KOPT-K1 (cell line): Measurements from ENCODE around the gene STK11.

Source experiments
- H3K27ac ChIP-seq: fragments of 200-600 bp; sonication (generic); 2 replicates; pipeline ENCODE4 v1.5.1; 2016; ENCODE audit warnings: antibody characterized with exemption, mild to moderate bottlenecking, low read depth, low read length; ENCODE audit not compliant: poor library complexity, severe bottlenecking
- H3K36me3 ChIP-seq: fragments of 200-600 bp; sonication (generic); 2 replicates; pipeline ENCODE4 v1.5.1; 2017; ENCODE audit warnings: antibody characterized with exemption, mild to moderate bottlenecking, low read length, moderate library complexity; ENCODE audit not compliant: insufficient read depth
- H3K9me3 ChIP-seq: fragments of 200-600 bp; sonication (generic); 2 replicates; pipeline ENCODE4 v1.5.1; 2017; ENCODE audit warnings: antibody characterized with exemption, low read length, mild to moderate bottlenecking; ENCODE audit not compliant: insufficient read depth, poor library complexity, severe bottlenecking

Gene STK11

DNA sequence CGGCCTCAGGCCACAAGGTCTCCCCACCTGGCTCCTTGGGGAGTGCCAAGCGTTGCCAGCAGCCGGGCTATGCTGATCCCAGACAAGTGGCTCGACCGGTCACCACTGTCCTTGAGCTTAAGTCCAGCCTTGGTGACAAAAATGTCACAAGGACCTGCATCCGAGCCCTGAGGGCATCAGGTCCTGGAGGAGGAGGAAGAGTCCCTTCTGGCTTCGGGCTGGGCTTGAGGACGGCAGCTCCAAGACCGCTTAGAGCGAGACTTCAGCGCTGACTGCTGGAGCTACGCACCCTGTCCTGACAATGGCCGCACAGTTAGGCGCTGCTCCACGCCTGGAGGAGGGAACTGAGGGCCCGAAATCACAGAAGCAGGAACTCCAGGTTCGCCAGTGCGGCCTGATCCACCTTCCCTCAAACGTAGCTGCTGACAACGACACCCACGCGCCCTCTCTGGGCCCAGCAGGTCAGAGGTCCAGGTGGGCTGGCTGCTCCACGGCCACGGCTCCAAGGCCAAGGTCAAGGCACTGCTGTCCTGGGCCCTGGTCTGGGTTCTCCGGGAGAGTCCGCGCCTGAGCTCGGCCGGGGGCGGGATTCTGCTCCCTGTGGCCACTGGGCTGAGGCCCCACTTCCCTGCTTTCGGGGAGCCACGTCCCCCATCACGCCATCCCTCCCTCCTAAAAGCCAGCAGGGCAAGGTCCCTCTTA lies 38.6 kb upstream of the STK11 start:
- Histone ChIP-seq H3K27ac (no peak overlapping the region), H3K9me3 (no peaks in the 10 kb centered on the region), H3K36me3 (peaks cover 10% of the 10 kb centered on the region; the same call in 1 of the 2 replicates)

DNA sequence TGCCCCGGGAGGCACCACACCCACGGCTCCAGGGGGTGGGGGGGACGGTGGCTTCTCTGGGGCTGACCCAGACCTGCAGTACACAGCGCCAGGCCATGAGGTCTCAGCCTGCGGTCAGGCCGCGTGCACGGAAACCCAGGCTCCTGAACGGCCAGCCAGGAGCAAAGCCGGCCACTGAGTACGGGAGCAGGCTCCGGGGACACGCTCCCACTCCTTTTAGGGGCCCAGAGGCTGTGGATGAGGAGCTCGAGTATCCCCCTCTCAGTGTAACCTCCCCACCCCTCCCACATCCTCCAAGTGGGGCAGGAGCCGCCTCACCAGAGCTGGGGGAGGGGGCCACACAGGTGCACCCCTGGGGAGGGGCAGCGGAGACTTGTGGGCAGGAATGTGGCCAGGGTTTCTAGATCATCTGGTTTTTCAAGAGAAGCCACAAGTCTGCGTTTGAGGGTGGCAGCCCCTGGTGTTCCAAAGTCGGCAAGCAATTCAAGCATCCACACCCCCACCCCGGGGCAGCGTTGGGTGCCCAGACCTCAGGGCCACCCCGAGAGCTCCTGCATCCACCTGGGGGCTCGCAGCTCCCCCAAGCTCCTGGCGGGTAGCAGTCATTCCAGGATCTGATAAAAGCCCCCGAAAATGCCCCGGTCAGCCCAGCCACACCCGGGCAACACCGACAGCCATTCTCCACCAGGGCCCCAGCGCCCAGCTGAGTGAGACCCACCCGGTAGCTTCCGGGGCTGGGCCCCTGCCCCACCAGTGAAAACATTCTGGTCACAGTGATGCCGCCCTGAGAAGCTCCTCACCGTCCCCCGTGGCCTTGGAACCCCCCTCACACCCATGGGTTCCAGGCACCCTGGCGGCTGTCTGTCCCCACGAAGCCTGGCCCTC lies 37.6 kb upstream of the STK11 start:
- Histone ChIP-seq H3K36me3 (peaks cover 10% of the 10 kb centered on the region; the same call in 1 of the 2 replicates), H3K27ac (no peak overlapping the region), H3K9me3 (no peaks in the 10 kb centered on the region)

DNA sequence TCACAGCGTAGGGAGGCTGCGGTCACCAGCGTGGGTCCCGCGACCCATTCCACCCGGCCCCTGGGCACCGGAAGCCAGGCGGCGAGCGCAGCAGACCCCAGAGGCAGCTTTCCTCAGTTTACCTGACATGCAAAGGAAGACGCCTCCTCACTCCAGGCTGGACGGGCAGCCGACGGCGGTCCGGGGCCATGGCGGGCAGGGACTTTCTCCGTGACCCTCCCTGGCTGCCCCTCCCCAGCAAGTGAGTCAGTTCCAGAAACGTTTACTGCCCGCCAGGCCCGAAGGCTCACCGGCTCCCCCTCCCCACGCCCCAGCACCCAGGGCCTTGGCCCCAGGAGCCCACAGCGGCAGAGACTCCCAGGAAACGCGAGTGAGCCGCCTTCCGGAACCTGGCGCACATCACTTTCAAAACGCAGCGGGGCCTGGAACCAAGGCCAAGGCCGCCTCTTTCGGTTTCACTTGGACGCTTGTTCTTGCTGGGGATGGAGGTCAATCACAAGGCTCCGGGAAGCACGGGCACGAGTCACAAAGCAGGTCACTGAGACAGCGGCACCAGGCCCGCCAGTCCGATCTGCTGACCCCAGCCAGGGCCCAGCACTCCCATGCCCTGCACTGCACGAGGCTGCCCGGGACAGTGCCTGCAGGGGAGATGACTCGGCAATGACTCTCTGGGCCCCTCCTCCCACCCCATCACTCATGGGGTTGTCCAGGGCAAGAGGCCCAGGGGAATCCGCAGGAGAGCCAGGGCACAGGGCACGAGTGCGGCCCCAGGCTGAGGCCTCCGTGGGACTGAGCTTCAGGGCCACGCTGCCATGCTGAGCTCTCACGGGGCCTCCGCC lies 36.8 kb upstream of the STK11 start:
- no peaks in the 10 kb centered on the region for H3K9me3 ChIP-seq
- H3K36me3 ChIP-seq, result peaks cover 10% of the 10 kb centered on the region; the same call in 1 of the 2 replicates
- no peak overlapping the region for H3K27ac ChIP-seq

DNA sequence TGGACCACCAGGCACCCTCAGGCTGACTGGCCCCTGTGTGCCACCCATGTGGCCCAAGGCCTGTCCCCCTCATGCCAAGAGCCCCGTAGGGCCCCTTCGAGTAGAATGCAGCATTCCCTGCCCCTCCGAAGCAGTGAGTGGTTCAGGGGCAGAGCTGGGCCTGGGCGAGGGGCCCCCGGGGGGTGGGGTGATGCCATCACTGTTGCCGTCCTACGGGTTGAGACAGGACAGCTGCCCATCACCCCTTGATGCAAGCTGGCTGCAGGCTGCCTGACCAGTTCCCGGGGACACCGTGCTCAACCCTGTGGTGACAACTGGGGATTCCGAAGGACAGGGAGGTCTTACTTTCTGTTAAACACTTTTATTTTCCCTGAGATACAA lies 36.2 kb upstream of the STK11 start:
- Histone ChIP-seq H3K36me3 (peaks cover 10% of the 10 kb centered on the region; the same call in 1 of the 2 replicates), H3K9me3 (no peaks in the 10 kb centered on the region), H3K27ac (no peak overlapping the region)

DNA sequence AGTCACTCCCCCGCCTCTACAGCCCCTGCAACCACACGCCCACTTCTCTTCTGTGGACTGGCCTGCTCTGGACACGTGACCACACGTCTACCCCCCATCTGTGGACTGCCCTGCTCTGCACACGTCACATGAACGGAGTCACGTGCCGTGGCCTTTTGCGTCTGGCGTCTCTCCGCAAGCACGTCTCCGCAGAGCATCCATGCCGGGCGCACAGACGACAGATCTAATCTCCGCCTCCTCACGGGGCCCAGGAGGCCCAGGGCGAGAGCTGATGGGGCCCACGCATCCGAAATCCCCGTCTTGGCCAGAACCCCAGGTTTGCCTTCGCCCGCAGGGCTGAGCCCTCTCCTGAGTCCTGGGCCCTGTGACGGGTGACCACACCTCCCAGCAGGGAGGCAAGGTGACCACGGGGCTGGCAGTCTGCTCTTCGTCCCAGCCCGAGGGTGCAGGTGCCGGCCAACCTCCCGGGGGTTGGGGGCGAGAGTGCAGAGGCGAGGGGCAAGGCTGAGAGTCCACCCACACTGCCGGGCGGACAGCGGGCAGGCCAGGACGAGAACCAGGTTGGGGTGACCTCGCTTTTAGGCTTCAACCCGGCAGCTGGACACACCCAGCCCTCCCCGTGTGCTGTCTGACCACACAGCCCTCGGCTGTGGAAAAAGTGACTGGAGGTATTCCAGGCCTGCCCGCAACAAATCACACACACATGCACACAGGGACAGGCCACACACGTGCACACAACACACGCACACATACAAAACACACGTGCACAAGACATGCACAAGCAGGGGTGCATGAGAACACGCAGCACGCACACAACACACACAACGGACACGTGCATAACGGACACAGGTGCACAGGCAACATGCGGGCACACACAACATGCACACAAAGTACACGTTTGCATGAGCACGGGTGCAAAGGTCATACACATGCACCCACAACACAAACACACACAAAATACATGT lies 35.4 kb upstream of the STK11 start:
- Histone ChIP-seq H3K27ac (no peak overlapping the region), H3K9me3 (no peaks in the 10 kb centered on the region), H3K36me3 (peaks cover 10% of the 10 kb centered on the region; the same call in 1 of the 2 replicates)

- Histone ChIP-seq H3K27ac (no peak overlapping the region), H3K36me3 (peaks cover 10% of the 10 kb centered on the region; the same call in 1 of the 2 replicates), H3K9me3 (no peaks in the 10 kb centered on the region)
Measured at GRCh38 chr19:1170938-1171754, 34.4 kb upstream of the STK11 start.

- H3K27ac ChIP-seq, result no peak overlapping the region
- peaks cover 7% of the 10 kb centered on the region; the same call in 1 of the 2 replicates for H3K36me3 ChIP-seq
- no peaks in the 10 kb centered on the region for H3K9me3 ChIP-seq
Measured at GRCh38 chr19:1171755-1172352, 33.7 kb upstream of the STK11 start.

- Histone ChIP-seq H3K9me3 (no peaks in the 10 kb centered on the region), H3K27ac (peak overlapping the region; percentile 66), H3K36me3 (no peaks in the 10 kb centered on the region)
Measured at GRCh38 chr19:1172353-1173158, 33.0 kb upstream of the STK11 start.

DNA sequence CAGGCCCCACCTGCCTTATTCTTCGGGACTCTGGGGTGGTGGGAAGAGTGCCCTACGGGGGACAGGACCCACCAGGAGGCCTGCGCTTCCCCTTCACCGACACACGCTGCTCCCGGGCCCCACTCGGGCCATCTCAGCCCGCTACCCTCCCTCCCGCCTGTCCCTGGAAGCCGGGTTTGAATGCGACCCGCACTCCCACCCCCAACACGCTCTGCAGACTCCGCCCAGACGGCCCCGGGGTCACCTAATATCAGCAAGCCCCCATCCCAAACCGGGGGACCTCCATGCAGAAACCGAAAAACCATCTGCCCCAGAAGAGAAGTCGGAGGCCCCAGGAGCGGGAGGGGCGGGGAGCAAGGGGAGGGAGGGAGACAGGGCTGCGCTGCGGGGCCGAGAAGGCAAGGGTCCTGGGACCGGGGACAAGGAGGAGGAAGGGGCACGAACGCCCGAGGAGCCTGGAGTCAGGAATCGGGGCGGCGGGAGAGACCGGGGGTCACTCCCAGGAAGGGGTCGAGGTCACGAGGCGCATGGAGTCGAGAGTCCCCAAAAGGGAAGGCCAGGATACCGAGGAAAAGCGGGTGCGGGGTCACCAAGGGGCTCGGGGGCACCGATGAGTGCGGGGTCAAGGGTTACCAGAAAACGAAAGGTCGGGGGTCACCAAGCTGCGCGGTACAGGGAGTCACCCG lies 32.3 kb upstream of the STK11 start:
- no peaks in the 10 kb centered on the region for H3K9me3 ChIP-seq
- no peaks in the 10 kb centered on the region for H3K36me3 ChIP-seq
- peak overlapping the region; percentile 66 for H3K27ac ChIP-seq

- Histone ChIP-seq H3K36me3 (no peaks in the 10 kb centered on the region), H3K27ac (peak within 1 kb of the TSS; percentile 66), H3K9me3 (no peaks in the 10 kb centered on the region)
Measured at GRCh38 chr19:1173845-1174809, 31.5 kb upstream of the STK11 start, which contains the start of gene SBNO2. Gene SBNO2, minus strand, starts transcription at chr19:1174268. Its CDS starts 19,992 bp downstream, at chr19:1154276.
